ENCODE results near the gene IL12RB2.

GRCh38 chr1:67441183-67441582 is 133.5 kb downstream of the IL12RB2 start:
- TF ChIP-seq POLR2A (IDR thresholded peaks at IDR 0.05): no peak
- TF ChIP-seq CTCF (IDR thresholded peaks at IDR 0.05): no peak
